Caki2 (cell line): Measurements from ENCODE around the gene TGFBRAP1. TPM values are rescaled to one million over a fixed set of nuclear protein-coding genes. Genes with fewer than 3 reads are reported as not detected.

Experiments used
- DNase-seq: peaks from one replicate; pipeline ENCODE4 v3.0.0-alpha.2; 2015; ENCODE audit warnings: low read depth
- in situ Hi-C: cut with HindIII; loops from 2 replicates; pipeline ENCODE4 v1.10.0; 2016; ENCODE audit warnings: low sequenced_read_pairs, low pct_unique_long_range_greater_than_20kb, mixed read lengths
- total RNA-seq: library from RNA; depleted of rRNA; stranded (reverse); fragments of >200 nt; shearing (Covaris generic); gene quantifications from 2 replicates; pipeline ENCODE4 v1.2.3, GENCODE V29; 2014; ENCODE audit warnings: low replicate concordance

The TGFBRAP1 gene
- total RNA-seq, 1 experiment from 2014 or later, result 17.5 TPM

DNA sequence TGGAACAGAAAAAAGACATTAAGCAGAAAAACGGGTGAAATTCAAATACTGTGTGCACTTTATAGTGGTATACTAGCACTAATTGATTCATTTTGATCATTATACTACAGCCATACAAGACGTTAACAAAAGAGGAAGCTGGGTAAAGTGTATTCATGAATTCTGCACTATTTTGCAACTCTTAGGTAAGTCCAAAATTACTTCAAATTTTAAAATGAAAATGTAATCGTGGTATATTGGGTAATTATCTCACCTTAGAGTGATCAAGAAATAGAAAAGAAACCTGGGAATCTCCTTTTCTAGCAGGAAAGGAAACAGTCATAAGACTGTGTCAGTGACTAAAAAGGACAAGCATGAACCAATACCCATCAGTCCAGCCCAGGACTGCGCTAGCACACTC is 5.4 kb downstream of the TGFBRAP1 start:
- in situ Hi-C loops, result no loop called here
- DNase-seq, result no peak

GRCh38 chr2:105323111-105323510 is 6.4 kb downstream of the TGFBRAP1 start:
- no peak for DNase-seq
- in situ Hi-C loops, result no loop called here

GRCh38 chr2:105321875-105322646 is 7.5 kb downstream of the TGFBRAP1 start:
- in situ Hi-C loops, result no loop called here
- no peak for DNase-seq

DNA sequence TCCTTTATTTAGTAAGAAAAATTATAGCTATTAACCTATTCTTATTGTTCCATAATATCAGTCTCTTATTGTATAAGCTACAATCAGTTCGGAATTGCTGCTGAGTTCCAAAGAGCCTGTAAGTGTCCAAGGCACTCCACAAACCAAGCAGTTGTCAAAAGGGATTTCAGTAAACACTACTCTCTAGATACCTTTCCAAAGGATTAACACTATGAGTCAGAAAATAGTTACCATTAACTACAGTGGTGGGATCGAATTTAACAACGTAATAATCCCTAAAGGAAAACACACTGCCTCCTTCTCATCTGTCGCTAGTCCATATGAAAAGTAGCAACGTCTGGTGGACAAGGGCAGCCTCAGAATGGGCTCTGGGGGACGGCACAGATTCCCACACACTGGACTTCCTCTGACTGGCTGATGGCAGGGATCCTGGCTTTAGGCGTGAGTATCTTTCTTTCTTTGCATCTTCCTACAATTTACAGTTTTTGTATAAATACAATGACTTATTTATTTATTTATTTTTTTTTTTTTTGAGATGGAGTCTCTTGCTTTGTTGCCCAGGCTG is 8.8 kb downstream of the TGFBRAP1 start:
- no peak for DNase-seq
- in situ Hi-C loops, result no loop called here

DNA sequence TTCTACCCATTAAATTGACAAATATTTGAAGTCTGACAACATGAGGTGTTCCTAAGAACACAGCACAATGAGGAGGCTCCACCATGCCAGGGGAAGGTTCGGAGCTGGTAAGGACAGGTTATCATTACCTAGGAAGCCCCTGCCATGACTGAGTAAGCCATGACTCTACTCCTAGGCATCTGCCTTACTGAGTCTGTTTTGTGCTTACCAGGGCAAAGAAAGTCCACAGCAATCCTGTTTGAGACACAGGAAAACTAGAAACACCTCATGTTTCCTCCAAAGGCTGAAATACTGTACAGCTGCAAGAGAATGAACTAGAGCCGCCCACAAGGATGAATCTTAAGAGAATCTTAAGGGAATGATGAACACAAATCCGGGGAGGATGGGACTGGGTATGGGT is 11.6 kb downstream of the TGFBRAP1 start:
- in situ Hi-C loops, result no loop called here
- no peak for DNase-seq

- no peak for DNase-seq
- in situ Hi-C loops, result no loop called here
Observed at GRCh38 chr2:105315314-105315713, 14.2 kb downstream of the TGFBRAP1 start.

GRCh38 chr2:105313877-105314276 is 15.7 kb downstream of the TGFBRAP1 start:
- DNase-seq, result no peak
- in situ Hi-C loops, result no loop called here

GRCh38 chr2:105309147-105309545 is 20.4 kb downstream of the TGFBRAP1 start:
- in situ Hi-C loops, result no loop called here
- DNase-seq, result no peak

DNA sequence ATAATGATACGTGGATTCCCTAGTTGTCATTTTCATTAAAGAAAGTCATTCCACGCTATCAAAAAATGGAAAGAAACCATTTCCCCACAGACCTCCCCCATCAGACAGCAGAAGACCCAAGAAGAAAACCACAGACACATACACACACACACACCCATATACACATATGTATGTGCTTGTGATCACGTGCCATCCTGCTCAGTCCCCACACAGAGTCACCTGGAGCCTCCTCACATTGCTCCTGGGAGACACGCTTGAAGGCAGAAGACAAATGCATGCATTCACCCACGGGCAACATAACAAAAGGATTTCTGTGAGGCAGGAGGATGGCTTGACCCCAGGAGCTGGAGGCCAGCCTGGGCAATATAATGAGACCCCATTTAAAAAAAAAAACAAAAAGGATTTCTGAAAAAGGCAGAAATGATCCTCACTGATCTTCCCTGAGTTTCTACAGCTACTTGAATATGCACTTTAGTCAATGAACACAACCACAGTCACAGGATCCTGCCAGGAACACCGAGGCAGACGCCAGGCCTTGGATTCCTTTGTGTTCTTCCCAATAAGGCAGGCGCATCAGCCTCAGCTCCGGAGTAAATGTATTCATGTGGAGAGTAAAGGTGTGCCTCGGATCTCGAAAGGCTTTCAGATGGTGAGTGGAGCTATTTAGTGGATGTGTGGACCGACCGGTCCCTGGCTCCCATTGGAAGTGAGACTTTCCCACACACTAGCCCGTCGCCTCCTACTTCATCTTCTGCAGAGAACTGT is 21.0 kb downstream of the TGFBRAP1 start:
- in situ Hi-C loops, result no loop called here
- no peak for DNase-seq

DNA sequence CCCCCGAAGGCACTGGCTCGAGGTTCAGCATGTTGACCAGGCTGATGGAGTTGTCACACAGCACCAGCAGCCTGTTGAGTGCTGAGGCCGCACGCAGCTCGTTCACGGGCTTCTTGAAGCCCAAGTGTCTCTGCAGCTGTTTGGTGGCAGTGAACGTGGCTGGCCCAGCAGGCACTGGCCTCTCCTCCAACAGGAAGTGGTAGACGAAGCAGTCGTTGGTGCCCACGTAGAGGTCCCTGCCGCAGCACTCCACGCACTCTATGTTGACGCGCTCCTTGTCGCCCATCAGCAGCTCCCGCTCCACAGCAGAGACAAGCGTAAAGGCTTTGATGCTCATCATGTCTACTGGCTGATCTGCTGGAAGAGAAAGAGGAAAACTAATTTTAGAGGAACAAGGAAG is 21.6 kb downstream of the TGFBRAP1 start:
- DNase-seq, result no peak
- in situ Hi-C loops, result no loop called here

- no peak for DNase-seq
- in situ Hi-C loops, result no loop called here
Observed at GRCh38 chr2:105307550-105307949, 22.0 kb downstream of the TGFBRAP1 start.

GRCh38 chr2:105307146-105307545 is 22.4 kb downstream of the TGFBRAP1 start:
- in situ Hi-C loops, result no loop called here
- no peak for DNase-seq

GRCh38 chr2:105301646-105302045 is 27.9 kb downstream of the TGFBRAP1 start:
- in situ Hi-C loops, result no loop called here
- DNase-seq, result no peak

DNA sequence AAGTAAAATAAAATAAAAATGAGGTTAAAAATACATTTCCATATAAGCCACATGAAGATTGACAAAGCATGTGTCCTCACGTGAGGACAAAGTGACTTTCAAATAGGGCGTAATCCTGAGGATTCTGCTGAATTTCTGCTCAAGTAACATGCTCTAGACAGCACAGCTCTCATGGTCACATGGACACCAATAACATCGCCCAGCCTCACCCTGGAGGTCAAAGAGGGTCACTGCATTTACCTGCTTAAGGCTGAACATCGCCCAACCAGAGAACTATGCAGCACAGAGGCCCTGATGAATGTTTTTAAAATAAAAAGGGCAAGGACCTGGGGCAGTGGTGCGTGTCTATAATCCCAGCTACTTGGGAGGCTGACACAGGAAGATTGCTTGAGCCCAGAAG is 30.2 kb downstream of the TGFBRAP1 start:
- DNase-seq, result peak; percentile 40
- in situ Hi-C loops, result no loop called here

DNA sequence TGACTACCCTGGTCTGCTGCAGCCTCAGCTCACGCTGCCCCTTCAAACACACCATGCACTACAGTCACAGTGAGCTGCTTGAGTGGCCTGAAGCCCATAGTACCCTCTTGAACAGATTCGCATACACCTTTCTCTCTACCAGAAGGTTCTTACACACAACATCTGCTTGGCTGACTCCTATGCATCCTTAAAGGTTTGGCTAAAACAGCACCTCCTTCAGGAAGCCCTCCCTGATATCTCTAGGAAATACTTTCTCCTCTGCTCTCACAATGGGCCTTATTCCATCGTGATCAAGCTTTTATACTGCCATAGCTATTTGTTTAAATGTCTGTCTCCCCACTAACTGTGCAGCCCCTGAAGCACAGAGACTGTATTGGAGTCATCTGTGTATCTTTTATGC is 31.5 kb downstream of the TGFBRAP1 start:
- no peak for DNase-seq
- in situ Hi-C loops, result no loop called here

GRCh38 chr2:105297216-105297615 is 32.3 kb downstream of the TGFBRAP1 start:
- DNase-seq, result no peak
- in situ Hi-C loops, result no loop called here

- no peak for DNase-seq
- in situ Hi-C loops, result no loop called here
Observed at GRCh38 chr2:105296017-105296611, 33.4 kb downstream of the TGFBRAP1 start.

DNA sequence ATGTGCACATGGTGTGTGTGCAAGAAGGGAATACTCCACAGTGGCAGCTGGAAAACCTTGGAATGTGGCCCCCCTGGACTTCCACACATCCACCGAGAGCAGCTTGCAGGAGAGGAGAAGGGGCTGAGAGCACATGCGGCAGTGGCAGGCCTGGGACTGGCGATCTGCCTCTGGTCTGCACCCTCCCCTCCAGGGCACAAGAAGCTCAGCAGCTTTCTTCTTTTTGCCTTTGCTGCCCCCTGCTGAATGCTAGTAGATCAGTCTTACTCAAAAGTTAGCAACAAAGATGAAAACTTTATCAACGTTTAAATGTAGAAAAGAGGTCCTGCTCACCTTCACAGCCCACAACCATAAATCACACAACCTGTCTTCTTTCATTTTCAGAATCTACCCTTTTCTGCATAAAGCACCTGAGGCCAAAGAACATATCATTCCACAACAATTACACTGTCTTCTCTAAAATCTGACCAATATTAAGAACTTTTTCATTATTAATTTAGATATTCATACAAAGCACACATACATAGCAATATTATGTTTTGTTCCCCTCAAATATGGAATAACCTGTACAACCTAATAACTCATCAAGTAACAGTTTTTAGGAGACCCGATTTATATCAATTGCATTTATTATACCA is 34.6 kb downstream of the TGFBRAP1 start:
- DNase-seq, result peak; percentile 71

DNA sequence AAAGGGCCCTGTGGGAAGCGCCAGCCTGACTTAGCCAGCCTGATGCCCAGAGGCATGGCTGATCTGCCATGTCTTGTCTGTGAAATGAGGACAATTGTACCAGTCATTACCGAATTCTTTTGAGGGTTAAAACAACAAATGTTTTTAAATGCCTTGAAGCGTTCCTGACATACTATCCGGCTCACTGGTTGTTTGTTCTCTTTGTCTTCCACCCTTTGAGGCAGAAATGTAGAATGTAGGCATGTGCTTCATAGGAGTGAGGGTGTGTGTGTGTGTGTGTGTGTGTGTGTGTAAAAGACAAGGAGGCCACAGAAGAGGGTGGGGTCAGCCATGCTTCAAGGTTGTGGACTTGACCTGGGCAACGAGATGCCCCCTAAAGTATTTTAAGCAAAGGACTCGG is 35.5 kb downstream of the TGFBRAP1 start:
- peak; percentile 53 for DNase-seq
- in situ Hi-C loops, result no loop called here

More for the DNA sequence above, 34.6 kb downstream of the TGFBRAP1 start:
- in situ Hi-C loops, result no loop called here
